SK-N-SH treated with all-trans-retinoic acid at 6 μM for 48 hours (cell line): Measurements from ENCODE around the gene FETUB.

ENCODE experiments used
- ATAC-seq: fragments of 200-7000 bp; cut with Tn5 transposase; 3 replicates; pipeline ENCODE4 v1.9.1; 2020; ENCODE audit warnings: mild to moderate bottlenecking, moderate library complexity
- ARNTL ChIP-seq: fragments of 450-650 bp; formaldehyde crosslinking; IDR thresholded peaks from 2 replicates; pipeline ENCODE4 v1.5.0; 2020; ENCODE audit warnings: low read depth, mild to moderate bottlenecking, moderate library complexity, borderline replicate concordance
- BACH2 ChIP-seq: fragments of 250-450 bp; sonication (Bioruptor Pico); IDR thresholded peaks from 2 replicates; pipeline ENCODE4 v1.9.0; 2021; ENCODE audit warnings: mild to moderate bottlenecking, borderline replicate concordance
- CSDC2 ChIP-seq: fragments of 250-450 bp; sonication (Bioruptor Pico); IDR thresholded peaks from 2 replicates; pipeline ENCODE4 v1.5.0; 2020; ENCODE audit warnings: mild to moderate bottlenecking, moderate library complexity
- CSRNP3 ChIP-seq: fragments of 250-450 bp; sonication (Bioruptor Pico); IDR thresholded peaks from 2 replicates; pipeline ENCODE4 v1.5.1; 2021; ENCODE audit warnings: mild to moderate bottlenecking, moderate library complexity
- ESRRG ChIP-seq: fragments of 250-450 bp; sonication (Bioruptor Pico); IDR thresholded peaks from 2 replicates; pipeline ENCODE4 v1.6.1; 2021; ENCODE audit warnings: mild to moderate bottlenecking
- GLIS3 ChIP-seq: fragments of 250-450 bp; sonication (Bioruptor Pico); IDR thresholded peaks from 2 replicates; pipeline ENCODE4 v1.5.0; 2020; ENCODE audit warnings: mild to moderate bottlenecking, moderate library complexity
- ISL1 ChIP-seq: fragments of 250-450 bp; sonication (Bioruptor Pico); IDR thresholded peaks from 2 replicates; pipeline ENCODE4 v2.1.2; 2022; ENCODE audit warnings: mild to moderate bottlenecking, moderate library complexity
- OSR1 ChIP-seq: fragments of 250-450 bp; sonication (Bioruptor Pico); IDR thresholded peaks from 2 replicates; pipeline ENCODE4 v1.8.0; 2022; ENCODE audit warnings: moderate library complexity, mild to moderate bottlenecking, inconsistent platforms
- PATZ1 ChIP-seq: fragments of 250-450 bp; sonication (Bioruptor Pico); IDR thresholded peaks from 2 replicates; pipeline ENCODE4 v1.8.0; 2020; ENCODE audit warnings: mild to moderate bottlenecking, moderate library complexity, borderline replicate concordance
- POU6F1 ChIP-seq: fragments of 250-450 bp; sonication (Bioruptor Pico); IDR thresholded peaks from 2 replicates; pipeline ENCODE4 v1.8.0; 2021; ENCODE audit warnings: low read depth, mild to moderate bottlenecking, moderate library complexity, borderline replicate concordance
- PPARA ChIP-seq: fragments of 250-450 bp; sonication (Bioruptor Pico); IDR thresholded peaks from 2 replicates; pipeline ENCODE4 v1.5.0; 2020; ENCODE audit warnings: mild to moderate bottlenecking, borderline replicate concordance
- RARB ChIP-seq: fragments of 250-450 bp; sonication (Bioruptor Pico); IDR thresholded peaks from 2 replicates; pipeline ENCODE4 v1.8.0; 2021; ENCODE audit warnings: mild to moderate bottlenecking, moderate library complexity
- SNAI2 ChIP-seq: fragments of 250-450 bp; sonication (Bioruptor Pico); IDR thresholded peaks from 2 replicates; pipeline ENCODE4 v1.5.0; 2020; ENCODE audit warnings: mild to moderate bottlenecking, moderate library complexity
- TCF4 ChIP-seq: fragments of 250-450 bp; sonication (Bioruptor Pico); IDR thresholded peaks from 2 replicates; pipeline ENCODE4 v1.8.0; 2021; ENCODE audit warnings: mild to moderate bottlenecking, moderate library complexity, borderline replicate concordance
- TOX ChIP-seq: fragments of 250-450 bp; sonication (Bioruptor Pico); IDR thresholded peaks from 2 replicates; pipeline ENCODE4 v1.8.0; 2021; ENCODE audit warnings: mild to moderate bottlenecking, moderate library complexity, borderline replicate concordance
- TSHZ2 ChIP-seq: fragments of 250-450 bp; sonication (Bioruptor Pico); IDR thresholded peaks from 2 replicates; pipeline ENCODE4 v1.5.0; 2020; ENCODE audit warnings: mild to moderate bottlenecking, moderate library complexity
- ZC3H10 ChIP-seq: fragments of 250-450 bp; sonication (Bioruptor Pico); IDR thresholded peaks from 2 replicates; pipeline ENCODE4 v1.5.1; 2021; ENCODE audit warnings: mild to moderate bottlenecking, moderate library complexity
- ZFP3 ChIP-seq: fragments of 250-450 bp; sonication (Bioruptor Pico); IDR thresholded peaks from 2 replicates; pipeline ENCODE4 v1.5.0; 2020; ENCODE audit warnings: mild to moderate bottlenecking, moderate library complexity
- ZFP30 ChIP-seq: fragments of 450-650 bp; formaldehyde crosslinking; IDR thresholded peaks from 2 replicates; pipeline ENCODE4 v1.5.0; 2022; ENCODE audit warnings: mild to moderate bottlenecking, moderate library complexity
- ZNF565 ChIP-seq: fragments of 450-650 bp; formaldehyde crosslinking; conservative IDR thresholded peaks from 2 replicates; pipeline ENCODE4 v1.5.0; 2020; ENCODE audit warnings: low read depth, mild to moderate bottlenecking, moderate library complexity
- ZNF70 ChIP-seq: fragments of 450-650 bp; formaldehyde crosslinking; IDR thresholded peaks from 2 replicates; pipeline ENCODE4 v1.5.0; 2020; ENCODE audit warnings: mild to moderate bottlenecking, moderate library complexity
- ZNF8 ChIP-seq: fragments of 450-650 bp; formaldehyde crosslinking; IDR thresholded peaks from 2 replicates; pipeline ENCODE4 v1.5.0; 2020; ENCODE audit warnings: mild to moderate bottlenecking, moderate library complexity

FETUB gene

GRCh38 chr3:186636536-186636935 is 3.7 kb upstream of the FETUB start:
- TF ChIP-seq PATZ1 (no peak), TCF4 (CRISPR knock-in tag) (no peak), CSRNP3 (CRISPR knock-in tag) (no peak), RARB (no peak), ZNF8 (CRISPR knock-in tag) (no peak), CSDC2 (CRISPR knock-in tag) (no peak), SNAI2 (CRISPR knock-in tag) (no peak), GLIS3 (CRISPR knock-in tag) (no peak), BACH2 (CRISPR knock-in tag) (no peak), ESRRG (CRISPR knock-in tag) (no peak), ZNF70 (CRISPR knock-in tag) (no peak), ZFP30 (CRISPR knock-in tag) (no peak), TOX (CRISPR knock-in tag) (no peak), ARNTL (CRISPR knock-in tag) (no peak), OSR1 (CRISPR knock-in tag) (no peak), POU6F1 (CRISPR knock-in tag) (no peak), ZFP3 (CRISPR knock-in tag) (no peak), ZNF565 (CRISPR knock-in tag) (no peak), ISL1 (no peak), TSHZ2 (CRISPR knock-in tag) (no peak)
- TF ChIP-seq, all 23 proteins: peak for 0

GRCh38 chr3:186637686-186638085 is 2.5 kb upstream of the FETUB start:
- ATAC-seq = no peak
- TF ChIP-seq ZC3H10 (no peak), OSR1 (CRISPR knock-in tag) (no peak), ARNTL (CRISPR knock-in tag) (no peak), BACH2 (CRISPR knock-in tag) (no peak), ZFP3 (CRISPR knock-in tag) (no peak), ZNF565 (CRISPR knock-in tag) (no peak), ISL1 (no peak), TOX (CRISPR knock-in tag) (no peak), GLIS3 (CRISPR knock-in tag) (no peak), ZFP30 (CRISPR knock-in tag) (no peak), RARB (no peak), ESRRG (CRISPR knock-in tag) (no peak), CSDC2 (CRISPR knock-in tag) (no peak), ZNF70 (CRISPR knock-in tag) (no peak)

More at GRCh38 chr3:186636536-186636935, 3.7 kb upstream of the FETUB start:
- ATAC-seq = no peak

- TF ChIP-seq ZNF8 (CRISPR knock-in tag) (no peak), TOX (CRISPR knock-in tag) (no peak), RARB (no peak), OSR1 (CRISPR knock-in tag) (no peak), SNAI2 (CRISPR knock-in tag) (no peak), ZFP3 (CRISPR knock-in tag) (no peak)
- no peak for ATAC-seq
These were observed 1.9 kb upstream of the FETUB start for GRCh38 chr3:186638259-186638658.

GRCh38 chr3:186640473-186640818 is 247 bp downstream of the FETUB start:
- TF ChIP-seq BACH2 (CRISPR knock-in tag) (no peak), RARB (no peak), ZNF8 (CRISPR knock-in tag) (no peak), TOX (CRISPR knock-in tag) (no peak), PPARA (CRISPR knock-in tag) (no peak), GLIS3 (CRISPR knock-in tag) (no peak), CSRNP3 (CRISPR knock-in tag) (no peak), ZC3H10 (no peak), ZFP3 (CRISPR knock-in tag) (no peak)
- TF ChIP-seq, all 23 proteins: peak for 0
- ATAC-seq = peak; percentile 82
